ENCODE data around the gene ATP11C. TPM values are rescaled to one million over a fixed set of nuclear protein-coding genes. Genes with fewer than 3 reads are reported as not detected.
"Not testable (repeated sequence)": the region's sequence is repeated elsewhere in the genome, so short reads cannot be mapped to it uniquely, and the experiment has no call there.

Gene ATP11C
- total RNA-seq, 1 experiment from 2014 or later, result 19.0 TPM

DNA sequence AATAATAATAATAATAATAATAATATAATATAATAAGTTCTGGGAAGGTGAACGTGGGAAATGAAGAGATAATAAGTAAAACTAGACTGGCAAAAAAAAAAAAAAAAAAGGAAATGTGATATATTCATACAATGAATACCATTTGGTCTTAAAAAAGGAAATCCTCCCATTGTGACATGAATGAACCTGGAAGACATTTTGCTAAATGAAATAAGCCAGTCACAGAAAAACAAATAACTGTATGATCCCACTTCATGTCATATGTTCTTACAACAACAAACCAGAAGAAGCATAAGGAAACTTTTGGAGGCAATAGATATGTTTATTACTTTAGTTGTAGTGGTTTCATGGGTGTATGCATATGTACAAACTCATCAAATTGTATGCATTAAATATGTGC lies 63.1 kb downstream of the ATP11C start:
- H3K36me3 Mint-ChIP-seq (ENCODE audit: insufficient read depth, unreplicated experiment), result no peaks in the 10 kb centered on the region
- CTCF ChIA-PET, result interaction anchor here (0.6 kb wide), 1 partner anchor 97 kb away, joined by 3 read pairs; no protein-coding TSS in a partner anchor
- POLR2A ChIA-PET, result interaction anchor here (1.1 kb wide), 1 partner anchor 27 kb away, joined by 3 read pairs; no protein-coding TSS in a partner anchor
- H3K27me3 Mint-ChIP-seq (ENCODE audit: insufficient read depth, unreplicated experiment), result no peaks in the 10 kb centered on the region
- intact Hi-C loops (cut with micrococcal nuclease), result no loop called here
- BruUV-seq (replicated peaks), result no TSS peak
- no peak for DNase-seq (ENCODE audit: unreplicated experiment)
- no peaks in the 10 kb centered on the region for H3K4me1 Mint-ChIP-seq (ENCODE audit: insufficient read depth, unreplicated experiment)
- H3K27ac Mint-ChIP-seq (ENCODE audit: low read depth, unreplicated experiment), result no peak overlapping the region
- no peak overlapping the region for H3K4me3 Mint-ChIP-seq (ENCODE audit: unreplicated experiment)
- TF ChIP-seq CTCF (IDR thresholded peaks at IDR 0.05; ENCODE audit: unreplicated experiment), result no peak
- H3K9me3 Mint-ChIP-seq (ENCODE audit: unreplicated experiment), result no peaks in the 10 kb centered on the region

DNA sequence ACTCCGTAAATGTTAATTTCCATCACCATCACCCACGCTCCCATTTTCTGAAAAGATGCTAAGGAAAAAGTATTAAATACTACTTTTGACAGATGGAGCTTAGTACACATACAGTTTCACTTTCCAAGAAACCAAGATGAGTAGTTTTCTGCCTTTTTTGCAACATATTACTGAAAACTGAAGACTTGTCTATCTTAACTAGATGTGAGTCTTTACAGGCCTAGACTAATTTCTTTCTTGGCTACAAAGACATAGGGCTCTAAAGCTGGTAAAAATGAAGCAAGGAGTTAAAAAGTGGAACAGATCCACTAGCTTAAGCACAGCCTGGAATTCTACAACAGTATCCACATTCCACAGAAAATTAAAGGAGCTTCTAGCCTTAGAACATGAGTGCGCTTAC lies 68.2 kb downstream of the ATP11C start:
- no peak for DNase-seq (ENCODE audit: unreplicated experiment)
- H3K27me3 Mint-ChIP-seq (ENCODE audit: insufficient read depth, unreplicated experiment), result no peaks in the 10 kb centered on the region
- H3K36me3 Mint-ChIP-seq (ENCODE audit: insufficient read depth, unreplicated experiment), result no peaks in the 10 kb centered on the region
- H3K4me1 Mint-ChIP-seq (ENCODE audit: insufficient read depth, unreplicated experiment), result no peaks in the 10 kb centered on the region
- TF ChIP-seq CTCF (IDR thresholded peaks at IDR 0.05; ENCODE audit: unreplicated experiment), result no peak
- H3K4me3 Mint-ChIP-seq (ENCODE audit: unreplicated experiment), result no peak overlapping the region
- no peak overlapping the region for H3K27ac Mint-ChIP-seq (ENCODE audit: low read depth, unreplicated experiment)
- CTCF ChIA-PET, result no interaction called here
- H3K9me3 Mint-ChIP-seq (ENCODE audit: unreplicated experiment), result no peaks in the 10 kb centered on the region
- BruUV-seq (replicated peaks), result no TSS peak
- POLR2A ChIA-PET, result no interaction called here
- intact Hi-C loops (cut with micrococcal nuclease), result no loop called here

DNA sequence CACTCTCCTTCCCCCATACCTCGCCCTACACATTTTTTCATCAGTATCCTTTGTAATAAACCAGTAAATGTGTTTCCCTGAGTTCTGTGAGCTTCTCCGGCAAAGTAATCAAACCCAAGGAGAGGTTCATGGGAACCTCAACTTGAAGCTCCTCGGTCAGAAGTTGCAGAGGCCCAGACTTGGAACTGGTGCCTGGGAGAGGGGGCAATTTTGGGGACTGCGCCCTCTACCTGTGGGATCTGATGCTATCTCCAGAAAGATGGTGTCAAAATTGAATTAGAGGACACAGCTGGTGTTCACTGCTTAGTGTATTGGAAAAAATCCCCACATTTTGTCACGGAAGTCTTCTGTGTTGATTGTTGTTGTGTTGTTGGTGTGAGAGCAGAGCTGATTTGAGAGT lies 70.6 kb downstream of the ATP11C start:
- Mint-ChIP-seq H3K27me3 (ENCODE audit: insufficient read depth, unreplicated experiment) (no peaks in the 10 kb centered on the region), H3K27ac (ENCODE audit: low read depth, unreplicated experiment) (no peak overlapping the region), H3K4me3 (ENCODE audit: unreplicated experiment) (no peak overlapping the region), H3K4me1 (ENCODE audit: insufficient read depth, unreplicated experiment) (no peaks in the 10 kb centered on the region), H3K9me3 (ENCODE audit: unreplicated experiment) (no peaks in the 10 kb centered on the region), H3K36me3 (ENCODE audit: insufficient read depth, unreplicated experiment) (no peaks in the 10 kb centered on the region)
- BruUV-seq (replicated peaks), result no TSS peak
- ChIA-PET CTCF (interaction anchor here (0.6 to 1.3 kb wide), 4 partner anchors 15 to 1114 kb away, joined by 3 to 4 read pairs (median 3); no protein-coding TSS in a partner anchor), POLR2A (no interaction called here)
- TF ChIP-seq CTCF (IDR thresholded peaks at IDR 0.05; ENCODE audit: unreplicated experiment), result no peak
- DNase-seq (ENCODE audit: unreplicated experiment), result no peak
- intact Hi-C loops (cut with micrococcal nuclease), result no loop called here

- H3K36me3 Mint-ChIP-seq (ENCODE audit: insufficient read depth, unreplicated experiment); H3K4me1 Mint-ChIP-seq (ENCODE audit: insufficient read depth, unreplicated experiment); H3K9me3 Mint-ChIP-seq (ENCODE audit: unreplicated experiment); CTCF ChIA-PET; BruUV-seq (replicated peaks); POLR2A ChIA-PET; DNase-seq (ENCODE audit: unreplicated experiment); H3K4me3 Mint-ChIP-seq (ENCODE audit: unreplicated experiment); H3K27me3 Mint-ChIP-seq (ENCODE audit: insufficient read depth, unreplicated experiment); intact Hi-C loops (cut with micrococcal nuclease); H3K27ac Mint-ChIP-seq (ENCODE audit: low read depth, unreplicated experiment): not testable (repeated sequence)
These were observed 76.0 kb downstream of the ATP11C start for GRCh38 chrX:139856826-139857225.

- BruUV-seq (replicated peaks), result no TSS peak
- no peaks in the 10 kb centered on the region for H3K4me1 Mint-ChIP-seq (ENCODE audit: insufficient read depth, unreplicated experiment)
- H3K27me3 Mint-ChIP-seq (ENCODE audit: insufficient read depth, unreplicated experiment), result no peaks in the 10 kb centered on the region
- no peak for TF ChIP-seq CTCF (IDR thresholded peaks at IDR 0.05; ENCODE audit: unreplicated experiment)
- peaks cover 4% of the 10 kb centered on the region for H3K36me3 Mint-ChIP-seq (ENCODE audit: insufficient read depth, unreplicated experiment)
- no peak for DNase-seq (ENCODE audit: unreplicated experiment)
- intact Hi-C loops (cut with micrococcal nuclease), result no loop called here
- POLR2A ChIA-PET, result no interaction called here
- no peak overlapping the region for H3K27ac Mint-ChIP-seq (ENCODE audit: low read depth, unreplicated experiment)
- no peak overlapping the region for H3K4me3 Mint-ChIP-seq (ENCODE audit: unreplicated experiment)
- CTCF ChIA-PET, result no interaction called here
- H3K9me3 Mint-ChIP-seq (ENCODE audit: unreplicated experiment), result peaks cover 5% of the 10 kb centered on the region
These were observed 81.1 kb downstream of the ATP11C start for GRCh38 chrX:139851730-139852129.

All from MCF 10A (cell line).